GM18519 (cell line): ENCODE data around the gene LRPAP1.
"Not testable (repeated sequence)": the region's sequence is repeated elsewhere in the genome, so short reads cannot be mapped to it uniquely, and the experiment has no call there.

Experiments
- ATAC-seq: cut with Tn5 transposase; IDR thresholded peaks from one replicate; pipeline ENCODE4 v1.9.1; 2021; ENCODE audit warnings: mild to moderate bottlenecking, moderate library complexity; ENCODE audit not compliant: unreplicated experiment, low FRiP score

The LRPAP1 gene, protein sequence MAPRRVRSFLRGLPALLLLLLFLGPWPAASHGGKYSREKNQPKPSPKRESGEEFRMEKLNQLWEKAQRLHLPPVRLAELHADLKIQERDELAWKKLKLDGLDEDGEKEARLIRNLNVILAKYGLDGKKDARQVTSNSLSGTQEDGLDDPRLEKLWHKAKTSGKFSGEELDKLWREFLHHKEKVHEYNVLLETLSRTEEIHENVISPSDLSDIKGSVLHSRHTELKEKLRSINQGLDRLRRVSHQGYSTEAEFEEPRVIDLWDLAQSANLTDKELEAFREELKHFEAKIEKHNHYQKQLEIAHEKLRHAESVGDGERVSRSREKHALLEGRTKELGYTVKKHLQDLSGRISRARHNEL

DNA sequence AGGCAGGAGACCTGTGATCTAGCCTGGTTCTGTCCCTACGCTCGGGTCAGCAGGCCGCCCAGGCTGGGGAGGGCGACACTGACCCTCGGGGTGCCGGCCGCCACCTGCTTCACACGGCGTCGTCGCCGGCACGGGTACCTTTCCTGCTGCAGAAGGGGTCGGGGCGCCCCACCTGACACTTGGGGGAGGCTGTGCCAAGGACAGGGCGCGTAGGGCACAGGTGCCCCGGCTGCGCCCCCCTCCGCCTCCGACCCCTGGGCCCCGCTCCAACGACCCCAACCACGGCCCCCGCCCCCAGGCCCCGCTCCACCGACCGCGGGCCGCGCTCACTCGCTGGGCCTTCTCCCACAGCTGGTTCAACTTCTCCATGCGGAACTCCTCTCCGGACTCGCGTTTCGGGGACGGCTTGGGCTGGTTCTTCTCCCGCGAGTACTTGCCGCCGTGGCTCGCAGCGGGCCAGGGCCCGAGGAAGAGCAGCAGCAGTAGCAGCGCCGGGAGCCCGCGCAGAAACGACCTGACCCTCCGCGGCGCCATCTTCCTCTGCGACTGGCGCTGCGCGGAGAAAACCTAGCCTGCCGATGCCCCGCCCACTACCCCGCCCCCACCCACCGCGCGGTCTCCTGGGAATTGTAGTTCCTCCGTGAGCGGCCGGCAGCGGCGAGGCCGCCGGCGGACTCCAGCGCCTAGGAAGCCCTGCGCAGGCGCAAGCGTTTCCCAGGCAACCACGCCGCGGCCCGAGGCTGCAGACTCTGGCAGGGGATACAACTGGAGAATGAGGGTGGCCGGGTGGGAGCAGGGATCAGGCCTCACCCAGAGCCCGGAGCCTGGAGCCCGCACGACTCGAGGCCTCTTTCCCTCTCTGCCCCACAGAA is at the start of gene LRPAP1:
LRPAP1 (minus strand) TSS at position 544 of the 872 bp plus-strand sequence; CDS start at position 534, 10 bp downstream.
- peak; percentile 80 for ATAC-seq

DNA sequence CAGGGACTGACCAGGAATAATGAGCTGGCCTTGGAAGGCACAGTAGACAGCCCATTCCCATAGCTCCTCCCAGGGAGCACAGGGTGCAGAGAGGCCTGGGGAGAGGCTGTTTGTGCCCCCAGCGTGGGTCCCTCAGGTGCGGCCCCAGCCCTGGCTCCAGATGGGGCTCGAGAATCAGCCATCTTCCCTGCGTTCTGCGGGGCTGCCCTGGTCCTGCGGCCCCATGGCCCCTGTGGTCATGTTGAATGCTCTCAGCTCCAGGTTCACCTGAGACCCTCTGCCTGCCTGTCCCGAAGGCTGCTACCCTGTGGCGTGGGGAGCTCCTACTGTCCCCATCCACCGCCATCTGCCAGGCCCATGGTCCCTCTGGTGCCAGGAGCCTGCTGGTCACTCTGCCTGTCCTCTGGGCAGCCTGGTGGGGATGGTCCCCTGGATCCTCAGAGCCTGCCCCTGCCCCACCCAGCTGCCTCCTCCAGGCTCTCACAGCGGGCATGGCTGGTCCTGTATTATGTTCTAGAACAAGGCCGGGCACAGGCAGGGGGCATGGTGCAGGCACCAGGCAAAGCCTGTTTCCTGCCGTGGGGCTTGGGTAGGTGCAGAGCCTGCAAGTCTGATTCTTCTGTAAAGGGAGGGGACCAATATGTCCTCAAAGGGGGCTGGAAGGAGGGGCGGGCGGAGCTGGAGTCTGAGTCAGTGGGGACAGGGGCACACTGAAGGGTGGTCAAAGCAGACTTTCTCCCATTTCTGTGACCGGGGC is 49.3 kb upstream of the LRPAP1 start:
- not testable (repeated sequence) for ATAC-seq

DNA sequence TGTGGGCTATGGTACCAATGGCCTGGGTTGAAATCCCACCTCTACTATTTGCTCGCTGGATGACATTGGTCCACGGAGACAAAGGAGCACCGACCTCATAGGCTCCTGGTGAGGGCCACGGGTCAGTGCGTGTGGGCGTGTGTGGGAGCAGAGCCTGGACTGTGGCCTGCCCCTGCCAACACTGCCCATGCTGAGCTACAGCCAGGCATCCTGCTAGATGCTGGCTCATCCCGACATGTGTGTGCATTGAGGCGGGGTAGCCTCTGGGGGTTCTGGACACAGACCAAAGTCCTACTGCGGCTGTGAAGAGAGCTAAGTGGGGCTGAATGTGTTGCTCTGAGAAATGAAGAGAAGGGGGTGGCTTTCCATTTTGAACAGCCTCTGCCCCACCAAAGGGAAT is 48.6 kb upstream of the LRPAP1 start:
- ATAC-seq = not testable (repeated sequence)

DNA sequence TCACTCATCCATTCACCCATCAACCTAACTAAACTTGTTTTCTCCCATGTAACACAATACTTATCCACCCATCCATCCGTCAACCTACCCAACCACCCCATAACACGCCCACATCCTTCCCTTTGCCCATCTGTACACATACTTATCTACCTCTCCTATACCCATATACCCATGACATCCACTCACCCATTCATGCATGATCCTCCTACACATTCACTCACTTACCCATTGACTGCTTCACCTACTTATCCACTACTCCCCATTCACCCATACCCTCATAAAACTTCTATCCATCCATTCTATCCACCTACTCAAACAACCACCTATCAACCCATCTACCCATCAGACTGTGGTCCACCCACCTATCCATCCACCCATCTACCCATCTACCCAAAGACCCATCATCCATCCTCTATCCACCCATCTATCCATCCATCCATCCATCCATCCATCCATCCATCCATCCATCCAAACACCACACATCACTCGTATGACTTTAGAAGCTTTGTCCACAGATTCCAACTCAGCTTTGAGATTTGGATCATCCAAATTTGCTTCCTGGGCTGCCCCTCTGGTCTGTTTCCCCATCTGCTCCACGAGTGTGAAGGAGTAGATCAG is 46.4 kb upstream of the LRPAP1 start:
- not testable (repeated sequence) for ATAC-seq

GRCh38 chr4:3578052-3578451 is 45.8 kb upstream of the LRPAP1 start:
- not testable (repeated sequence) for ATAC-seq

- not testable (repeated sequence) for ATAC-seq
Observed at GRCh38 chr4:3577208-3577892, 45.1 kb upstream of the LRPAP1 start.

DNA sequence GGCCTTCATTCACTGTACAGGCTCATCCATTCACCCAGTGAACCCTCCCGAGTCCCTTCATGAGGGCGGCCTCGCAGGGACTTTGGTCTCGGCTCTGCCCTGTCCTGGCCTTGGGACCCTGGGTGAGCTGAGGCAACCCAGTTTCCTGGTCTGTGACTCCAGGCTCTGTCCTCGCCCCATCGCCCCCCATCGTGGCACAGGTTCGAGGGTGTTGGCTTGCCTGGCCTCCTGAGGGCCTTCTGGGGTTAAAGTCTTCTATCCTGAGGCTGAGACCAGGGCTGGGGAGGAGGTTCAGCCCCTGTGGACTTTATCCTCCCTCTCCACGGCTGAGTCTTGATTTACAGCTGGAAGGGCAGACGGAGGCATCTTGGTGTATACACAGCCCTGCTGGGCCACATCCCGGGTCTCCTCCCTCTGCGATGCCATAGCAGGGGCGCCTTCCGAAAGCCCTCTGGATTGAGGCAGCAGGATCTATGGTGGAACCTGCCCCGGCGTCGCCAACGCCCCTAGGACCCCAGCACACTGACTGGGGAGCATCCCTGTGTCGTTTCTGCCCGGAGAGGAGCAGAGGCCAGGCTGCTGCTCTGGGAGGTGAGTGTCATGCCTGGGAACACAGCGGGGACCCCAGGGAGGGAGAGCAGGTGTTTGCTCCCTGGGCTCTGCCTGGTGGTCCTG is 44.4 kb upstream of the LRPAP1 start:
- not testable (repeated sequence) for ATAC-seq

GRCh38 chr4:3575426-3576369 is 43.5 kb upstream of the LRPAP1 start:
- not testable (repeated sequence) for ATAC-seq

GRCh38 chr4:3574865-3575264 is 42.6 kb upstream of the LRPAP1 start:
- not testable (repeated sequence) for ATAC-seq

- not testable (repeated sequence) for ATAC-seq
Observed at GRCh38 chr4:3574346-3574745, 42.1 kb upstream of the LRPAP1 start.

DNA sequence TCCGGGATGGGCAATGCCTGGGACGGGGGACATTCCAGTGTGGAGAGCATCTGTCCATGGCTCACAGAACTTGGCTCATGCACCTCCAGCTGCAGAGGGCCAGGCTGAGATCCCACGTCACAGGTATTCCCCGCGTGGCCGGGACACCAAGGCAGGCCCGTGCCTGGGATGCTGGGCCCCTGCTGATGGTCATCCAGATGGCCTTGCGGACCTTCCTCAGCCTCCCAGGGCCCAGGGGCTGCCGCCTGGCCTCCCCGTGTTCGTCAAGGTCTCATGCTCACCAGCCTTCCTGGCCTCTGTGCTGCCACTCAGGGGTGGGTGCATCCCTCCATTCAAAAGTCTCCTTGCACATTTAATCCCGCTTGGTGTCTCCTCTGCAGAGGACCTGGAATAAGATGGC is 40.9 kb upstream of the LRPAP1 start:
- no peak for ATAC-seq

DNA sequence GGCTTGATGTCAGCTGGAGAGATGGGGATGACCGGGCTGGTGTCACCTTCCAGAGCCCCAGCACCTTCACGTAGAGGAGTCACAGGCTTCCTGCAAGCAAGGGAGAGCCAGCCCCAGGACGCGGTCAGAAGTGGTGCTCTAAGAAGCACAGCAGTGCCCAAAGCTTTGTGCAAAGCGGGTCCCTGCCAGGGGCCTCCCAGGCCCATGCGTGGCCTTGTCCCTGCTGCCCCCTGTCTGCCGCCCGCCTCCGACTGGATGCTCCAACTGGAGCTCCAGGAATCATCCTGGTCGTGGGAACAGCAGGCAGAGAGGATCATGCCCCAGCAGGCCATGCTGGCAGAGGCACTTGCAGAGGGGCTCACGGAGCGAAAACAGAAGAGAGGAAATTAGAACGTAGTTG is 40.1 kb upstream of the LRPAP1 start:
- ATAC-seq = no peak

DNA sequence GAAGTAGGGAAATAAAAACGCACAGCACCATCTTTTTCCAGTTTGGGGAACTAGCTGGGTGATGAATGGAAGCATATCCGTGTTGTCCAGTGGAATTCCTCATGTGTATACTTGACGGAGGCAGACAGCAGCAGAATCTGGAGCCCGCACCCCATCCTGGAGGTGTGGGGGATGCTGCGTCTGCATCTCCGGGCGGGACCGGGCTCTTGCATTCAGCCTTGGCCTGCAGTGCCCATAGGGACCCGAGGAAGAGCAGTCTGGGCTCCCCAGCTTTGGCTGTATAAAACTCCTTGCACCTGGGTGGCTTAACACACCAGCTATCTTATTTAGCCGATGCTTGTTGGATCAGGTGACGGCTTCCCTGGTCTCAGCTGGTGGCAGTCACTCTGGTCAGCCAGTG is 39.7 kb upstream of the LRPAP1 start:
- no peak for ATAC-seq

DNA sequence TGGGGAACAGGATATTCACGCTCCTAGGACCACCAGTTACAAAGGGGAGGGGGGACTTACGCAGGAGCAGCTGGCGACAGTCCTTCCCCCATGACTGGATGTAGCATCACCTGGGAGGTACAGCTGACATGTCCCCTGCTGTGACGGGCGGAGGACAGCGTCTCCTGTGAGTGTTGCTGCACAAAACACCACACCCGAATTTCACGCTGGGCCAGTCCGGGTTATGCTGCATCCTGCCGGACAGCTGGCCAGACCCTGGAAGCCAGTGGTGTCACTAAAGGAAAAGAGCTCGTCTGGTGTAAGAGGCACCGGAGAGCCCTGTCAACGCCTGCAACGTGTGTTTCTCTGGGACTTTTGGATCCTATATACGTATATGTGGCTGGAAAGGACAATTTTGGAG is 38.7 kb upstream of the LRPAP1 start:
- ATAC-seq = not testable (repeated sequence)

DNA sequence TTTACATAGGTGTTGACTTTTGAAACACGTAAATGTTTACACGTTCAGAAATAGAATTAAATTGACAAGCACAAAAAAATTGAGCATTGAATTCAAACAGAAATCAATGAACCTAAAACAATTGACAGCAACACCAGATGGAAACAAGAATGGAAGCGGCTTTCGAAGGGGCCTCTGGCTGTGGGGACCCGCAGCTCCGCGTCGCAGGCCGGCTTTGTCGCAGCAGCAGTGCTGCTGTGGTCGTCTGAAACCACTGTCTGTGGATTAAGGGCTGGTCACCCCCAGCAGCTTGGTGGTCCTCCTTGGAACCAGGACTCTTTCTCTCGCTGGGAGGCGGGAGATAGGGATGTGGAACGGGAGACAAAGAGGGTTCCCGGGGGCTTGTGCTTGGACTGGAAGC is 37.4 kb upstream of the LRPAP1 start:
- ATAC-seq = not testable (repeated sequence)

GRCh38 chr4:3566701-3567100 is 34.5 kb upstream of the LRPAP1 start:
- not testable (repeated sequence) for ATAC-seq

DNA sequence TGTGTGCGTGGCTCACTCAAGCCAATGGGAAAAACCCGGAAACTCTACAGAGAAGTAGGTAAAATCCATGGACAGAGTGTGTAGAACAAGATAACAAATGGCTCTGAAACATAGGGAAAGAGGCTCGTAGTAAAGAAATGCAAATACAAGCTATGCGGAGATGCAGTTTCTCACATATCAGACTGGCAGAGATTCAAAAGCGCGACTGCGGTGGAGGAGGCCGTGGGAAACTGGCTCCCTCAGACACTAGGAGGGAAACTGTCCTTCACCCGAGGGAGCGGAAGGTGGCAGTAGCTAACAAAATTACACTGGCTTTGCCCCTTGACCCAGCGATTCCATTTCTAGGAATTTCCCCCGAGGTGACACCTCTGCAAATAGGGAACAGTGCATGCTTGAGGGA is 34.1 kb upstream of the LRPAP1 start:
- ATAC-seq = not testable (repeated sequence)

DNA sequence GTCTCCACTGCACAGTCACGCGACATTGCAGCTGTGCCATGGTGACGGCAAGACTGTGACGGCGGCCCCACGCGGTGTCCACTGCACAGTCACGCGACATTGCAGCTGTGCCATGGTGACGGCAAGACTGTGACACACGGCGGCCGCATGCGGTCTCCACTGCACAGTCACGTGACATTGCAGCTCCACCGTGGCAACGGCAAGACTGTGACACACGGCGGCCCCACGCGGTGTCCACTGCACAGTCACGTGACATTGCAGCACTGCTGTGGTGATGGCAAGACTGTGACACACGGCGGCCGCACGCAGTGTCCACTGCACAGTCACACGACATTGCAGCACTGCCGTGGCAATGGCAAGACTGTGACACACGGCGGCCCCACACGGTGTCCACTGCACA is 32.7 kb upstream of the LRPAP1 start:
- ATAC-seq = not testable (repeated sequence)
